Suppressor macrophage treated with lipopolysaccharide for 1 hour (primary cell): ENCODE results near the gene ARHGAP25.

Experiments
- DNase-seq, 3 donors: peaks; one replicate each; pipeline ENCODE4 v3.0.0-alpha.2; 2020 to 2022

Gene ARHGAP25

DNA sequence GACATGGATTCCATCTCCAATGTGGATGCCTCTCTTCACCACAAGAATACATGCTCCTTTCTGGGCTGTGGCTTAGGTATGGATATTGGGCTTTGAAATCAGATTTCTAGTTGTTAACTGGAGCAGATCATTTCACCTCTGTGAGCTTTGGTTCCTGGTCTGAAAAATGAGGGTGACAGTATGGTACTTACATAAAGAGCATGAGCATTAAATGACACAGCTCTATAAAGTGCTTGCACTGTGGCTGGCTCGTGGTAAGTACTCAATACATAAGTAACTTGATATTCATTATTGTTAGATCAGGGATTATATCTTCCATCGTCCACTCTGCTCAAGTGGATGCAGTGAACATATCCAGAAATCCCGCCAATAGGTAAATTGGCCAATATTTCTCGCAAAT lies 33.4 kb downstream of the ARHGAP25 start:
- DNase-seq: no peak

GRCh38 chr2:68768461-68768860 lies 33.9 kb downstream of the ARHGAP25 start:
- DNase-seq: peak in 1 of 3 donors; percentile 46

- no peak for DNase-seq
Measured at GRCh38 chr2:68768951-68769350, 34.3 kb downstream of the ARHGAP25 start.

DNA sequence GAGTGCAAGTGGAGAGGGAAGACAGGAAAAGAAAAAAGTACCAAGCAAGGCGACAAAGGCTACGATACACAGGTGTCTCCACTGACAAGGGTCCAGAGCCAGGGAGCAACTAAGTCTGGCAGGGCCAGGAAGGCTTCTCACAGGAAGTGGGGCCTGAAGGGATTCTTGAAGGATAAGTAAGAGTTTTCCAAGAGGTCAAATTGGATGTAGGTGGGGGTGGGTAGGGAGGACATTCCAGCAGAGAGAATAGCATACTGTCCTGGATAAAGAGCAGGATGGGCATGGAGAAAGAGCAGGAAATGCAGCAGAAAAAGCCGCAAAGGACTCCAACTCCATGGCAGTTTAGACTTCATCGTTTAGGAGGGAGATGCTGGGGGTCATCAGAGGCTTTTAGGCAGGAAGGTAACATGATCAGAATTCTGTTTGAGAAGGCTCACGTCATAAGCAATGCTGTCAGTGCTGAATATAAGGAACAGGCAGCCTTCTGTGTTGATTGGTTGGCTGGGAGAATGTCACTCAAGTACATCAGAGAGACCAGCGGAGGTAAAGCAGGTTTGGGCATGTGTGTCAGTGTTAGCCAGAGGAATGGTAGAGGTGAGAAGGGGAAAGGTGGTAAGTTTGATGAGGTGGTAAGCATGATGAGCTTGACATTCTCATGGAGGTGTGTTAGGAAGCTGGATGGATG lies 35.1 kb downstream of the ARHGAP25 start:
- no peak for DNase-seq

DNA sequence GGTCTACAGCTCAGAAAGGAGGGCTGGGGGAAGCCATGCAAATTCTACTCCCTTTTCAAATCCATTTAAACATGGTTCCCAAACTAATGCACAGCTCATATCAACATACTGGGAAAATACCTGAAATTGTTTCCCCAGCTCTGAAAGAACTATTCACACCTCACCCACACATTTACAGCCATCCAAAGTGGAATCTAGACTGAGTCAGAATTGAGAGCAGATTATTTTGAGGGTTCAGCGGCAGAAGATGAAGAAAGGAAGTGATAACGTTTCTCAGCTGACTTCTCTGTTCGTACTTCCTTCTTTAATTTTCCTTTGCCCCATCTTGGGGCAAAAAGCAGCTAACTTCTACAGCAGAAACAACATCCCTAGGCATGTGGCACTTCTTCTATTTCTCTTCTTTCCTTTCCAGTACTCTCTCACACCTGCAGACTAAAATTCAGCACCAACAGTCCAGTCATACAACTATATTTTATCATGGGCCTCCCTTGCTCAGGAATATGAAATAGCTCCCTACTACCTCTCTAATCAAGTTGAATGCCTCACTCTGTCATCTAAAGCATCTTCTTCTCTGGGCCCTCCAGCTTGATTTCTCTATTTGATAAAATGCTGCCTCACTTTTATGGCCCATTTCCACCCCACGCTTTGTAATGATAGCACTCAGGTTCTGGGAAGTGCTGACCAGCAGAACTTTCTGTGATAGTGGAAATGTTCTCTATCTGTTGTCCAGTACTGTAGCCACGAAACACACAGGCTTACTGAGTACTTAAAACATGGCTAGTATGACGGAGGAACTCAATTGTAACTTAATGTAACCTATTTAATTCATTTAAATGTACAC lies 35.9 kb downstream of the ARHGAP25 start:
- peak; percentile 62 to 76 (median 74) for DNase-seq

DNA sequence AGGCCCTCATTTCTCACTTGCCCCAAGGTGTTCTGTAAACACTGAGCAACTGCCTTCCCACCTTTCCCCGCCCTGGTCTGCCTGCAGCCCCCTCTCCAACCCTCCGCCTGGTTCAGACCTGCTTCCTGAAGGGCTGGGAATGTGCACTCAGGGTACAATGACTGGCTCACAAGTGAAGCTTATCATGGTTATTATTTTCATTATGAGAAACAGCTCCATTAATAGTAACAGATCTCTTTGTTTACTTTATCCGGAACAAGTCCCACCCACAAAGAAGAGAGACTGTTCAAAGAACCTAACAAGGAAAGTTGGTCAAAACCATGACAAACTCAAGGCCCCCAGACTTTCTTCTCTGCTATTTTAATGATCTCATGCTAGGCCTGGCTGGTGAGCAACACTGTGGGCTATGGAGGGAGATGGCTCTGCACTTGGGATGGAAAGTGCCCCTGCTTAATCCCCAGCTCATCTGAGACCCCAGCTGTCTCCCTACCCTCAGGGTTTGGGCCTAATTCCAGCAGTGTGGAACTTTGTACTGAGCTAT lies 36.7 kb downstream of the ARHGAP25 start:
- DNase-seq: no peak

GRCh38 chr2:68772109-68772508 lies 37.5 kb downstream of the ARHGAP25 start:
- DNase-seq: no peak

GRCh38 chr2:68774569-68775271 lies 40.1 kb downstream of the ARHGAP25 start:
- DNase-seq: peak; percentile 85 to 92 (median 88)

DNA sequence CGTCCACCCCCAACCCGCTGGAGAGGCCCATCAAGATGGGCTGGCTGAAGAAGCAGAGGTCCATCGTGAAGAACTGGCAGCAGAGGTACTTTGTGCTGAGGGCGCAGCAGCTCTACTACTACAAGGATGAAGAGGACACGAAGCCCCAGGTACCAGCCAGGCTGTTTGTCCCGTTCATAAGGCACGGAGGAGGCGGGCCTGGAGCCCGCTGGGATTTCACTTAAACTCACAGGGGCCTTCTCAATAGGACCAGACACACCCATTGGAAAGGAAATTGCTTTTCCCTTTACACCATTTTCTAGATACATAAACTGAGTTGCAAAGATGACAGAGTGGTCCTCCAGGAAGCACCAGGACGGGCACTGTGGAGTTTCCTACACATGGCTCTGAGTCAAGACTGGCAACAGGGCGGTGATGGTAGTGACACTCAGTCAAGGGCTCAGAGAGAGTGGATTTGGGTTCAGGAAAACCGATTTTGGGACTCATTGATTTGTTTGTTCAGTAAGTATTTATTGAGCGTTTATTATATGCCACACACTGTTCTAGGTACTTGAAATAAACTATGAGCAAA lies 40.7 kb downstream of the ARHGAP25 start:
- peak; percentile 50 to 69 (median 62) for DNase-seq

DNA sequence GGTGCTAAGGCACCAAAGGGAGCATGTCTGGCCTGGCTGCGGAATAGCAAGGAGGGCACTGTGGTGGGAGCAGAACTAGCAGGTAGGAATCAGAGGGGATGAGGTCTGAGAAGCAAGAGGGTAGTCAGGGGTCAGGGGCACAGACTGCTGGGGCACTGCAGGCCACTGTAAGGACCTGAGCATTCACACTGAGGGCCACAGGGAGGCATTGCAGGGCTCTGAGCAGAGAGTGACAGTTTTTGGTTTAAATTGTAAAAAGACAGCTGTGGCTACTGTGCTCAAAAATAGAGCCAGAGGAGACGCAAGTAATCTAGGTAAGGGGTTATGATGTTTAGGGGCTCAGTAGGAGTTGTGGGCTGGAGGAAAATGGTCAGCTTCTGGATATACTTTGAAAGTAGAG lies 41.5 kb downstream of the ARHGAP25 start:
- no peak for DNase-seq

DNA sequence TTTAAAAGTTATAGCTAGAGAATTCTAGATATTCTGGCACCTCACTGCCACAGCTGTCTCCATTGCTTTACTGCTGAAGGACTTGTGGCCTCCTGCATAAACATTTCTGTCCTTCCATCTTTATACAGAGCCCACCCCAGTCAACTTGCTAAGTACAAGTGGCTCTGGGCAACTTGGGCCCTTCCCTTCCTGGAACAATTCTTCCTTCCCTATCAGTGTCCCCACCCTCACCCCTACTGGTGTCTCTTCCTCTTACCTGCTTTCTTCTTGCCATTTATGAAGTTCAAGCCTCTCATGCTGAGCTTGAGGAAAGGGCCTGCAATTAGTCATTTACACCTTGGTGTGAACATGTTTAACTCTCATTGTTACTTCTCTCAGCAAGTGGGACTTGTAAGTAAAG lies 45.0 kb downstream of the ARHGAP25 start:
- no peak for DNase-seq

GRCh38 chr2:68784188-68784587 lies 49.6 kb downstream of the ARHGAP25 start:
- peak; percentile 52 to 83 (median 79) for DNase-seq

DNA sequence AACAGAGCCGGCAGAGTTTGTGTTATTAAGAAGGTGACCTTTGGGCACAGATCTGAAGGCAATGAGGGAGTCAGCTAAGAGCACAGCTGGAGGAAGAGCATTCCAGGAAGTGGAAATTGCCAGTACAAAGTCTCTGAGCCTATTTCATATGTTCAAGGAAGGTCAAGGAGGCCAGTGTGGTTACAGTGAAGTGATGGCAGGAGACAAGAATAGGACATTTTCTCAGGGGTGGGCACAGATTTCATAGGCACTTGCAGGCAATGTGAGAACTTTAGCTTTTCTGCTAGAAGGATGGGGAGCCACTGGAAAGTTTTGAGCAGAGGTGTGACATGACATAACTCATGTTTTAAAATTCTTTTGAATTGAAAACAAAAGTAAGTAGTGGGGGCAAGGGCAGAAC lies 50.3 kb downstream of the ARHGAP25 start:
- DNase-seq: peak; percentile 41 to 52 (median 51)

- DNase-seq: peak in 2 of 3 donors; percentile 41 to 57
Measured at GRCh38 chr2:68787356-68787755, 52.7 kb downstream of the ARHGAP25 start.

DNA sequence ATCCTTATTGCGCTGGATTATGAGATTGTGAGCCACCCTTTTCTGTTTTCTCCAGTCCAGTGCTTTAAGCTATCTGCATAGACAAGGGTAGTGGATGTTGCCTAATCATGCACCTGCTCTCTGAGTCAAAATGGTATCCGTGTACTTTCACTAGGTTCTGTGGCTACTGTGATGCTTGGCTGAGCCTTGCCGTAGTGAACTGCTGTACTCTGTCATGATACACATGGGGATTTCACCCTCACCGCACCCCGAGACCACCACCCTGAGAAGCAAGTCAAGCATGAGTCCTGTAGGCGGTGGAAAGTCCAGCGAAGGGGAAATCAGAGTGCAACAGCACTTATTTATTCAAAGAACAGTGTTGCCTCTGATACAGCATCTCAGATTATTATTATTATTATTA lies 55.0 kb downstream of the ARHGAP25 start:
- no peak for DNase-seq

GRCh38 chr2:68790600-68790999 lies 56.0 kb downstream of the ARHGAP25 start:
- DNase-seq: no peak

DNA sequence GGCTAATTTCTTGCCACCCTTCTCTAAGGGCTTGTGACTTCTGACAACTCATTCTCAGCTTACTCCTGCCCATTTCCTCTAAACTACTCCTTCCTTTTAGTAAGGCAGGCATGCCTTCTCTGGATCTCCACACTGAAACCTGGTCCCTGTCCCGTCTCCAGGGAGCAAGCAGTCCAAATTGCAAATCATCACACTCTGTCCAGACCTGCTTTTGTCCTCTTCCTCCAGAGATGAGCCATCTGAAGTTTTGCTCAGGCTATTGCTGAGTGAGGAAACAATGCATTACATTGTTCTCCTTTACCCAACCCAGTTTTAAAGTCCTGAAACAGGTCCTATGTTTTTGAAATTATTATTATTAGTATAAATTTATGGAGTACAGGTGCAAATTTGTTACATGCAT lies 57.3 kb downstream of the ARHGAP25 start:
- DNase-seq: no peak

GRCh38 chr2:68792751-68793150 lies 58.1 kb downstream of the ARHGAP25 start:
- DNase-seq: no peak

DNA sequence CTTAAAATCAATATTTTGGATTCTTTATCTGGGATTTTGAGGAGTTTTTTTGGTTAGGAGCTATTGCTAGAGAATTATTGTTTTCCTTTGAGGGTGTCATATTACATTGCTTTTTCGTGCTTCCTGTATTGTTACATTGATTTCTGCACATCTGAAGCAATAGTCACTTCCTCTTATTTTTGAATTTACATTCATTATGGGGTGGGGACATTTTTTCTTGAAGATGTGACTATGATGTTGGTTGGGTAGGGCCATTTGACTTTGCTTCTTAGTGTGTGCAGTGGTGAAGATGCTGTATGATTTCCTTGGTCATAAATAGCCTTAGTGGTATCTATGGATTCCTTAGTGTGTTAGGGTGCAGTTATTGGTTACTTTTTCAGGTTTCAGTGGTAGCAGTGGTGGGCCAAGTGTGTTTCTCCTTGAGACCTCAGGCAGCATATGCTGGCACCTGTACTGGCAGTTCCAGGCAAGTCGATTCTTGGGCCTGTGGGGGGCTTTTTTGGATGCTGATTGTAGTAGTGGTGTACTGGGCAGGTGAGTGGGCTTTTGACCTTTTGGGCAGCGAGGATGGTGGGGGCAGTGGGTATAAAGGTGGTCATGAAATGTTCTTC lies 61.8 kb downstream of the ARHGAP25 start:
- peak; percentile 61 to 90 (median 89) for DNase-seq

GRCh38 chr2:68798569-68798968 lies 64.0 kb downstream of the ARHGAP25 start:
- DNase-seq: peak; percentile 76 to 88 (median 84)

GRCh38 chr2:68799140-68800026 lies 64.8 kb downstream of the ARHGAP25 start:
- peak; percentile 33 to 52 (median 47) for DNase-seq
